NCI-H187 treated with DMSO at 0.1 percent for 48 hours (cell line): ENCODE results near the gene TMEM135.
"Not testable (repeated sequence)": the region's sequence is repeated elsewhere in the genome, so short reads cannot be mapped to it uniquely, and the experiment has no call there.

Source experiments
- DNase-seq: peaks from one replicate; lab custom pipeline; 2025; lab: John Stamatoyannopoulos, UW

The TMEM135 gene

GRCh38 chr11:87076874-87077429 is 39.2 kb downstream of the TMEM135 start:
- no peak for DNase-seq

- DNase-seq, result no peak
Observed at GRCh38 chr11:87081358-87081757, 43.6 kb downstream of the TMEM135 start.

GRCh38 chr11:87082590-87082989 is 44.9 kb downstream of the TMEM135 start:
- DNase-seq, result no peak

GRCh38 chr11:87083029-87083428 is 45.3 kb downstream of the TMEM135 start:
- no peak for DNase-seq

- DNase-seq, result no peak
Observed at GRCh38 chr11:87092159-87092558, 54.4 kb downstream of the TMEM135 start.

- no peak for DNase-seq
Observed at GRCh38 chr11:87092567-87092966, 54.8 kb downstream of the TMEM135 start.

- DNase-seq, result no peak
Observed at GRCh38 chr11:87097582-87097981, 59.8 kb downstream of the TMEM135 start.

- DNase-seq, result no peak
Observed at GRCh38 chr11:87101956-87102580, 64.3 kb downstream of the TMEM135 start.

- DNase-seq, result not testable (repeated sequence)
Observed at GRCh38 chr11:87105826-87106225, 68.1 kb downstream of the TMEM135 start.

- not testable (repeated sequence) for DNase-seq
Observed at GRCh38 chr11:87107379-87107778, 69.6 kb downstream of the TMEM135 start.

GRCh38 chr11:87110443-87111131 is 72.9 kb downstream of the TMEM135 start:
- DNase-seq, result no peak

- no peak for DNase-seq
Observed at GRCh38 chr11:87114093-87114492, 76.4 kb downstream of the TMEM135 start.

- no peak for DNase-seq
Observed at GRCh38 chr11:87116185-87116584, 78.5 kb downstream of the TMEM135 start.

- DNase-seq, result no peak
Observed at GRCh38 chr11:87120937-87121336, 83.2 kb downstream of the TMEM135 start.

- no peak for DNase-seq
Observed at GRCh38 chr11:87122852-87123251, 85.1 kb downstream of the TMEM135 start.

- no peak for DNase-seq
Observed at GRCh38 chr11:87125257-87125656, 87.5 kb downstream of the TMEM135 start.

GRCh38 chr11:87127101-87127500 is 89.4 kb downstream of the TMEM135 start:
- DNase-seq, result no peak

GRCh38 chr11:87128372-87128771 is 90.6 kb downstream of the TMEM135 start:
- DNase-seq, result no peak

GRCh38 chr11:87134524-87135106 is 96.9 kb downstream of the TMEM135 start:
- DNase-seq, result no peak

- DNase-seq, result no peak
Observed at GRCh38 chr11:87136236-87136635, 98.5 kb downstream of the TMEM135 start.

GRCh38 chr11:87137711-87138110 is 100.0 kb downstream of the TMEM135 start:
- DNase-seq, result no peak

- DNase-seq, result no peak
Observed at GRCh38 chr11:87139475-87139874, 101.7 kb downstream of the TMEM135 start.

GRCh38 chr11:87141322-87141721 is 103.6 kb downstream of the TMEM135 start:
- no peak for DNase-seq
